Measurements from ENCODE around the gene PRKCA.

GRCh38 chr17:66724581-66725341, 422.3 kb downstream of the PRKCA start:
- no peak for TF ChIP-seq POLR2AphosphoS5 (IDR thresholded peaks at IDR 0.05; ENCODE audit: low read depth, low read length)
- TF ChIP-seq TAF1 (IDR thresholded peaks at IDR 0.05; ENCODE audit: borderline replicate concordance, insufficient read depth, low read length), result no peak
- TF ChIP-seq REST (IDR thresholded peaks at IDR 0.05; ENCODE audit: insufficient read depth in 1 of 2, low read depth in 2 of 2, low read length in 2 of 2), result no peak
- TF ChIP-seq SIN3A (IDR thresholded peaks at IDR 0.05; ENCODE audit: borderline replicate concordance, insufficient read depth, low read length), result no peak
